ENCODE measurements around the gene TMEM245. TPM values are rescaled to one million over a fixed set of nuclear protein-coding genes. Genes with fewer than 3 reads are reported as not detected.

The TMEM245 gene
- total and polyA plus RNA-seq, 2 of the 13 experiments (the other 11 are each of a cell fraction or from before 2014, with no cell fraction given) = 53.5 to 55.4 TPM

DNA sequence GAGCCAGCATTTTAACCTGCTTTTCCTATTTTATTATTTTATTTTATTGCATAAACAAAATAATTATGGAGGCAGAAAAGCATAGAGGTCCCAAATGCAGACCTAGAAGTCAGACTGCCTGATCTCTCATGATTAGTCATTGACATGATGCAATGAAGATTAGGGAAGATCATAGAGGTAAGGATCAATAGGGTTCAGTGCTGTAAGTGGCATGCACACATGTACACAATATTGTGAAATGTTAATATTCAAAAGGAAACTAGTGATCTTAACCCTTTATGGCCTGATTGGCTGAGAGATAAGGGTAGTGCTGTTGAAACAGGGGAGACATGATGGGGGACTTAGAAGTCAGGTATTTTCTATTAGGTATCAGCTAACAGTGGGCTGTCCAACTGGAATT lies 48.4 kb upstream of the TMEM245 start (continued):
- TF ChIP-seq, protein P1, sequence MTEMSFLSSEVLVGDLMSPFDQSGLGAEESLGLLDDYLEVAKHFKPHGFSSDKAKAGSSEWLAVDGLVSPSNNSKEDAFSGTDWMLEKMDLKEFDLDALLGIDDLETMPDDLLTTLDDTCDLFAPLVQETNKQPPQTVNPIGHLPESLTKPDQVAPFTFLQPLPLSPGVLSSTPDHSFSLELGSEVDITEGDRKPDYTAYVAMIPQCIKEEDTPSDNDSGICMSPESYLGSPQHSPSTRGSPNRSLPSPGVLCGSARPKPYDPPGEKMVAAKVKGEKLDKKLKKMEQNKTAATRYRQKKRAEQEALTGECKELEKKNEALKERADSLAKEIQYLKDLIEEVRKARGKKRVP (CRISPR knock-in tag; IDR thresholded peaks at IDR 0.05) = peak in 1 of 2 experiments; percentile 95; a peak in 2 of 4 replicates
- TF ChIP-seq, protein P2, sequence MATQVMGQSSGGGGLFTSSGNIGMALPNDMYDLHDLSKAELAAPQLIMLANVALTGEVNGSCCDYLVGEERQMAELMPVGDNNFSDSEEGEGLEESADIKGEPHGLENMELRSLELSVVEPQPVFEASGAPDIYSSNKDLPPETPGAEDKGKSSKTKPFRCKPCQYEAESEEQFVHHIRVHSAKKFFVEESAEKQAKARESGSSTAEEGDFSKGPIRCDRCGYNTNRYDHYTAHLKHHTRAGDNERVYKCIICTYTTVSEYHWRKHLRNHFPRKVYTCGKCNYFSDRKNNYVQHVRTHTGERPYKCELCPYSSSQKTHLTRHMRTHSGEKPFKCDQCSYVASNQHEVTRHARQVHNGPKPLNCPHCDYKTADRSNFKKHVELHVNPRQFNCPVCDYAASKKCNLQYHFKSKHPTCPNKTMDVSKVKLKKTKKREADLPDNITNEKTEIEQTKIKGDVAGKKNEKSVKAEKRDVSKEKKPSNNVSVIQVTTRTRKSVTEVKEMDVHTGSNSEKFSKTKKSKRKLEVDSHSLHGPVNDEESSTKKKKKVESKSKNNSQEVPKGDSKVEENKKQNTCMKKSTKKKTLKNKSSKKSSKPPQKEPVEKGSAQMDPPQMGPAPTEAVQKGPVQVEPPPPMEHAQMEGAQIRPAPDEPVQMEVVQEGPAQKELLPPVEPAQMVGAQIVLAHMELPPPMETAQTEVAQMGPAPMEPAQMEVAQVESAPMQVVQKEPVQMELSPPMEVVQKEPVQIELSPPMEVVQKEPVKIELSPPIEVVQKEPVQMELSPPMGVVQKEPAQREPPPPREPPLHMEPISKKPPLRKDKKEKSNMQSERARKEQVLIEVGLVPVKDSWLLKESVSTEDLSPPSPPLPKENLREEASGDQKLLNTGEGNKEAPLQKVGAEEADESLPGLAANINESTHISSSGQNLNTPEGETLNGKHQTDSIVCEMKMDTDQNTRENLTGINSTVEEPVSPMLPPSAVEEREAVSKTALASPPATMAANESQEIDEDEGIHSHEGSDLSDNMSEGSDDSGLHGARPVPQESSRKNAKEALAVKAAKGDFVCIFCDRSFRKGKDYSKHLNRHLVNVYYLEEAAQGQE (IDR thresholded peaks at IDR 0.05; ENCODE audit: borderline replicate concordance in 1 of 2, low read depth in 1 of 2, low read length in 2 of 2) = no peak
- TF ChIP-seq IRX3 (CRISPR knock-in tag; IDR thresholded peaks at IDR 0.05; ENCODE audit: borderline replicate concordance, low read depth) (no peak), RFX1 (IDR thresholded peaks at IDR 0.05) (no peak), ARHGAP35 (CRISPR knock-in tag; IDR thresholded peaks at IDR 0.05; ENCODE audit: borderline replicate concordance) (no peak), SP1 (IDR thresholded peaks at IDR 0.05) (no peak), SP1 (CRISPR knock-in tag; IDR thresholded peaks at IDR 0.05) (no peak), RBM22 (optimal IDR thresholded peaks at IDR 0.05; ENCODE audit: low read length) (no peak), MATR3 (CRISPR knock-in tag; IDR thresholded peaks at IDR 0.05) (no peak), RBAK (CRISPR knock-in tag; IDR thresholded peaks at IDR 0.05) (no peak), SIX1 (CRISPR knock-in tag; IDR thresholded peaks at IDR 0.05; ENCODE audit: borderline replicate concordance) (no peak), ZNF121 (CRISPR knock-in tag; IDR thresholded peaks at IDR 0.05) (no peak), GABPA (IDR thresholded peaks at IDR 0.05; ENCODE audit: low read depth, low read length) (no peak), GABPA (CRISPR knock-in tag; IDR thresholded peaks at IDR 0.05; ENCODE audit: low read depth) (no peak), ZNF788 (CRISPR knock-in tag; IDR thresholded peaks at IDR 0.05; ENCODE audit: borderline replicate concordance) (no peak), ZNF567 (CRISPR knock-in tag; IDR thresholded peaks at IDR 0.05; ENCODE audit: borderline replicate concordance) (no peak), ZKSCAN5 (CRISPR knock-in tag; IDR thresholded peaks at IDR 0.05) (no peak), ZNF589 (CRISPR knock-in tag; conservative IDR thresholded peaks at IDR 0.05) (no peak), SP140L (CRISPR knock-in tag; IDR thresholded peaks at IDR 0.05; ENCODE audit: borderline replicate concordance) (no peak), FOXP1 (IDR thresholded peaks at IDR 0.05) (peak; percentile 64), FOXP1 (CRISPR knock-in tag; IDR thresholded peaks at IDR 0.05) (peak; percentile 76), ZNF260 (CRISPR knock-in tag; IDR thresholded peaks at IDR 0.05; ENCODE audit: borderline replicate concordance, low read depth) (no peak), ZNF12 (CRISPR knock-in tag; IDR thresholded peaks at IDR 0.05) (peak; percentile 82)
- TF ChIP-seq, protein P3, sequence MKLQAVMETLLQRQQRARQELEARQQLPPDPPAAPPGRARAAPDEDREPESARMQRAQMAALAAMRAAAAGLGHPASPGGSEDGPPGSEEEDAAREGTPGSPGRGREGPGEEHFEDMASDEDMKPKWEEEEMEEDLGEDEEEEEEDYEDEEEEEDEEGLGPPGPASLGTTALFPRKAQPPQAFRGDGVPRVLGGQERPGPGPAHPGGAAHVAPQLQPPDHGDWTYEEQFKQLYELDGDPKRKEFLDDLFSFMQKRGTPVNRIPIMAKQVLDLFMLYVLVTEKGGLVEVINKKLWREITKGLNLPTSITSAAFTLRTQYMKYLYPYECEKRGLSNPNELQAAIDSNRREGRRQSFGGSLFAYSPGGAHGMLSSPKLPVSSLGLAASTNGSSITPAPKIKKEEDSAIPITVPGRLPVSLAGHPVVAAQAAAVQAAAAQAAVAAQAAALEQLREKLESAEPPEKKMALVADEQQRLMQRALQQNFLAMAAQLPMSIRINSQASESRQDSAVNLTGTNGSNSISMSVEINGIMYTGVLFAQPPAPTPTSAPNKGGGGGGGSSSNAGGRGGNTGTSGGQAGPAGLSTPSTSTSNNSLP (IDR thresholded peaks at IDR 0.05; ENCODE audit: low read depth, low read length) = peak; percentile 94
- TF ChIP-seq, protein P4, sequence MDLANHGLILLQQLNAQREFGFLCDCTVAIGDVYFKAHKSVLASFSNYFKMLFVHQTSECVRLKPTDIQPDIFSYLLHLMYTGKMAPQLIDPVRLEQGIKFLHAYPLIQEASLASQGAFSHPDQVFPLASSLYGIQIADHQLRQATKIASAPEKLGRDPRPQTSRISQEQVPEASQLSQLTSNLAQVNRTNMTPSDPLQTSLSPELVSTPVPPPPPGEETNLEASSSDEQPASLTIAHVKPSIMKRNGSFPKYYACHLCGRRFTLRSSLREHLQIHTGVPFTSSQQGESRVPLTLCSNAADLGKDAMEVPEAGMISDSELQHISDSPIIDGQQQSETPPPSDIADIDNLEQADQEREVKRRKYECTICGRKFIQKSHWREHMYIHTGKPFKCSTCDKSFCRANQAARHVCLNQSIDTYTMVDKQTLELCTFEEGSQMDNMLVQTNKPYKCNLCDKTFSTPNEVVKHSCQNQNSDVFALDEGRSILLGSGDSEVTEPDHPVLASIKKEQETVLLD (CRISPR knock-in tag; IDR thresholded peaks at IDR 0.05; ENCODE audit: low read depth) = no peak

Measured in HepG2 (cell line).